ENCODE measurements around the gene GIPR.
"Not testable (repeated sequence)": the region's sequence is repeated elsewhere in the genome, so short reads cannot be mapped to it uniquely, and the experiment has no call there.

Gene GIPR, protein sequence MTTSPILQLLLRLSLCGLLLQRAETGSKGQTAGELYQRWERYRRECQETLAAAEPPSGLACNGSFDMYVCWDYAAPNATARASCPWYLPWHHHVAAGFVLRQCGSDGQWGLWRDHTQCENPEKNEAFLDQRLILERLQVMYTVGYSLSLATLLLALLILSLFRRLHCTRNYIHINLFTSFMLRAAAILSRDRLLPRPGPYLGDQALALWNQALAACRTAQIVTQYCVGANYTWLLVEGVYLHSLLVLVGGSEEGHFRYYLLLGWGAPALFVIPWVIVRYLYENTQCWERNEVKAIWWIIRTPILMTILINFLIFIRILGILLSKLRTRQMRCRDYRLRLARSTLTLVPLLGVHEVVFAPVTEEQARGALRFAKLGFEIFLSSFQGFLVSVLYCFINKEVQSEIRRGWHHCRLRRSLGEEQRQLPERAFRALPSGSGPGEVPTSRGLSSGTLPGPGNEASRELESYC

GRCh38 chr19:45667620-45668341, at the start of gene GIPR:
GIPR (plus strand) TSS chr19:45668221; CDS start chr19:45669521, 1,300 bp downstream.
- peak in 1 of 2 donors; percentile 72 for DNase-seq (ENCODE audit: extremely low read depth in 1 of 2, low read depth in 1 of 2)

DNA sequence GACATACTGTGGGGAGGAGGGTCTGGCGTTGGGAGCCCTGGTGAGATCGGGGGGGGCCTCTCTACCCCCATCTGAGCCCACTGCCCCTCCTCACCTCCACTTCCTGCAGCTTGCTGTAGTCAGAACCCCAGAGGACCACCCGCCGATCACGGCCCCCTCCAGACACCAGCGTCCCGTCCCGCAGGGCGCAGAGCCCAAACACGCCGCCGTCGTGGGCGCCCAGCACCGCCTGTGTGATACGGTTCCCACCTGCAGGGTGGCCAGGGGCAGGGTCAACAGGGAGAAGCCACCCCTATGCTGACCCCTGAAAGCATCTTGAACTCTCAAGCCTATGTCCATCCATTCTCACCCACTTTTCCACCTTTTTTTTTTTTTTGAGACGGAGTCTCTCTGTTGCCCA, 46.6 kb upstream of the GIPR start:
- no peak for DNase-seq (ENCODE audit: extremely low read depth in 1 of 2, low read depth in 1 of 2)

DNA sequence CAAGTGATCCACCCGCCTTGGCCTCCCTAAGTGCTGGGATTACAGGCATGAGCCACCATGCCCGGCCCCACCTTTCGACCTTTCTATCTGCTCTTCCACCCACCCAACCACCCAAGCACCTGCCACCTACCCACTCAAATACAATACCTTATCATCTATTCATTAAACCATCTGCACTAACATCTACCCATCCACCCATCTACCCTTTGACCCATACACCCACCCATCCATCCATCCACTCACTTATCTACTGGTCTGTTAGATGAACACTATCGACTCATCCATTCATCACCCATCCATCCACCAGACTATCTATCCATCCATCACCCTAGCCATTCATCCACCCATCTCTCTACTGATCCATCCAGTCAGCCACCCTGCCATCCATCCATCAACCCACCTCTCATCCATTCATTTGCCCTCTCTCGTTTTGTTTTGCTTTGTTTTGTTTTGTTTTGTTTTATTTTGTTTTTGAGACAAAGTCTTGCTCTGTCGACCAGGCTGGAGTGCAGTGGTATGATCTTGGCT, 46.0 kb upstream of the GIPR start:
- DNase-seq (ENCODE audit: extremely low read depth in 1 of 2, low read depth in 1 of 2): no peak

DNA sequence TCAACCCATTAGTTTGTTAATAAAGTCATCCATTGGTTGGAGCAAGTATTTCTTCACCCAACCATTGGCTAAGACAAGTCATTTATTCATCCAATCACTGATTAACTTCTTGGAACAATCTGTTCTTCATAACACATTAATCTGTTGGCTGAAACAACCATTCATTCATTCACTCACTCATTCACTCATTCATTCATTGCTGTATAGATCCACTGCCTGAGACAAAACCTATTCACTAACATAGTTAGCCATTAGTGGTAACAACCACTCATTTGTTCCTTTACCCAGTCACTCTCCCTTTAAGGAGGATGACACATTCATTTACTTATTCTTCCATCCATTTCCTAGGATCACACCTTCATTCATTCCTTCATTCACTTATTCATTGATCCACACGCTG, 44.0 kb upstream of the GIPR start:
- no peak for DNase-seq (ENCODE audit: extremely low read depth in 1 of 2, low read depth in 1 of 2)

GRCh38 chr19:45628219-45628618, 39.8 kb upstream of the GIPR start:
- DNase-seq (ENCODE audit: extremely low read depth in 1 of 2, low read depth in 1 of 2): not testable (repeated sequence)

GRCh38 chr19:45629704-45630103, 38.3 kb upstream of the GIPR start:
- no peak for DNase-seq (ENCODE audit: extremely low read depth in 1 of 2, low read depth in 1 of 2)

DNA sequence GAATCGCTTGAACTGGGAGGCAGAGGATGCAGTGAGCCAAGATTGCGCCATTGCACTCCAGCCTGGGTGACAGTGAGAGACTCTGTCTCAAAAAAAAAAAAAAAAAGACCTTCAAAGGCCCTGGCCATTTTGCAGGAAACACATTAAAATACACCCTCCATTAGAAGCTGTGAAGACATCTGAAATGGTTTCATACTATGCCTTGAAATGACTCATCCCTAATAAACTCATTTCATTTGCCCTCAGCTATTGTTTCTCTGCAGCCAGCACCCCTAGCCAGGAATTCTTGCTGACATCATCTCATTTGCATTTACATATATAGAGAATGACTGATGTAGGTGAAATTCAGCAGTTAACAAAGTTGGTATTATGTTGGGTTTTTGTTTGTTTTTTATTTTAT, 37.6 kb upstream of the GIPR start:
- DNase-seq (ENCODE audit: extremely low read depth in 1 of 2, low read depth in 1 of 2): no peak

DNA sequence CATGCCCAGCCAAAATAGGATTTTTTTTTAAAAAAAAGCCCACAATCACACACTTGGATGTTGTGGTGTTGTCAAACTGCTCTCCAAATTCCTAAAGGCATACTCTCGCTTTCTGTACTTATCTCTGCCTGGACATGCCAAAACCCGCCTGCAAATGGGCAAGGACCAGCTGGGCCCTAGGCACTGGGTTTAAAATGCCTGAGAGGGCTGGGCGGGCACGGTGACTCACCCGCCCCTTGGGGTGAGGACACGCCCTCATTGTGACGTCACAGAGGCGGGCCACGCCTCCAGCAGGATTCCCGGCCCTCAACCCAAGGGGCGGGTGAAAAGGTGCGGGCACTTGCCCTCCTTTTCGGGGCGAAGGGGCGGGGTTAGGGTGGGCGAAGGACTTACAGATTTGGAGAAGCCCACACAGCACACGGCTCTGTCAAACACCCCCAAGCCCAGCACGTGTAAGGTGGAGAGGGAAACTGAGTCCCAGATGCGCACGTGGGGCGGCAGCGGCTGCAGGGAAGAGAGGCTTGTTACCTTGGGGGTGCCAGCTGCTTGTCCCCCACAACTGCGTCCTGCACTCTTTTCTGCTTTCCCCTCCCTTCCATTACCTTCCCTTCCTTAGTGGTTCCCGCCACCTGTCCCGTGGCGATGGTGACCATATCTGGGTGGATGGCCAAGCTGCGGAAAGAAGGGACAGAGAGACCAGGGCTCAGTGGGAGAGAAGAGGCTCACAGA, 35.4 kb upstream of the GIPR start:
- DNase-seq (ENCODE audit: extremely low read depth in 1 of 2, low read depth in 1 of 2): peak; percentile 16 to 34

GRCh38 chr19:45636275-45636674, 31.7 kb upstream of the GIPR start:
- DNase-seq (ENCODE audit: extremely low read depth in 1 of 2, low read depth in 1 of 2): no peak

DNA sequence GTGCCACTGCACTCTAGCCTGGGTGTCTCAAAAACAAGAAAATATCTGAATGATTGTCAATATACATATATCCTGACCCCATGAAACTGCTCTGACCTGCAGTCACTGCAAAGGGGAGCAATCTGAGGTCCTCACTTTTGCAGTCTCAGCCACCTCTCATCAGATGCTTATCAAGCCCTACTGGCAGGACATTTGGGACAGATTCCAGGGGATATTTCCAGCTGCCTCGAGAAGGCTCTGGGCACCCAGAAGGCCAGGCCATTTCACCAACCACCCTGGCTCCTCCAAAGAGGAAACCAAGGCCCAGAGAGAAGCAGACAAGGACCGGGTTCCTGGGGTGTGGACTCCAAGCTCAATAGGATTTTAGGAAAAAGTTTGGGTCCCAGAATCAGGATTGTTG, 31.1 kb upstream of the GIPR start:
- no peak for DNase-seq (ENCODE audit: extremely low read depth in 1 of 2, low read depth in 1 of 2)

GRCh38 chr19:45637890-45638667, 29.9 kb upstream of the GIPR start:
- DNase-seq (ENCODE audit: extremely low read depth in 1 of 2, low read depth in 1 of 2): no peak

DNA sequence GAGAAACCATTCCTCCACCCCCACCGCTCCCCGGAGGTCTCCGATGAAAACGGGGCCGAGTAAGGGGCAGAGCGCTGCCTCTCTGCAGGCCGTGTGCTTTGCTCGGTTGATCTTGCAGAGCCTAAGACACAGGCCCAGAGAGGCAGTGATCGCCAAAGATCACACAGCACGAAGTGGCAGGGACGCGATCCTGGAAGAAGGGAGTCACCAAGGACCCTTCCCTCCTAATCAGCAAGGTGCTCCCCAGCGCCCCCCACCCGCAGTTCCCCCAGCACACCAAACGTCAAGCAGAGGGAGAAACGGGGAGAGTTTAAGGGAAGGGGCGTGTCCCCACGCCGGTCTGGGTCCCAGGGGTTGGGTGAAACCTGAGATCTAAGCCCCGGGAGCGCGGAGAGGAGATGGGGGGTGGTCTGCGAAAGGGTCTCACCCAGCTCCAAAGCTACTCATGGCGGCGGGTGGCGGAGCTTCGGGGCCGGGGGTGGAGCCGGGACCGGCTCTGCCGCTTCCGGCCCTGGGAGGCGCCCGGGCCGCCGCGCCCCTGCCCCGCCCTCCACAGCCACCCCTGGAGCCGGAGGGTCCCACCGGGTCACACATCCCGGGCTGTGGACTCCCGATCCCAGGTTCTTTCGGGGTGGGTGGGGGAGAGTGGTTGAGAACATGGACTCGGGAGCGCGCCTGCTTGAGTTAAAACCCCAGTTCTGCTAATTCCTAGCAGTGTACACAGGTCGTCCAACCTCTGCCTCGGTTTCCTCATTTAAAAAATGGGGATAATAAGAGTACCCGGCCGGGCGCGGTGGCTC, 28.9 kb upstream of the GIPR start, which contains the start of gene EML2:
EML2 (minus strand) TSS at position 468 of the 800 bp plus-strand sequence; CDS start at position 447, 21 bp downstream.
- DNase-seq (ENCODE audit: extremely low read depth in 1 of 2, low read depth in 1 of 2): peak in 1 of 2 donors; percentile 32

DNA sequence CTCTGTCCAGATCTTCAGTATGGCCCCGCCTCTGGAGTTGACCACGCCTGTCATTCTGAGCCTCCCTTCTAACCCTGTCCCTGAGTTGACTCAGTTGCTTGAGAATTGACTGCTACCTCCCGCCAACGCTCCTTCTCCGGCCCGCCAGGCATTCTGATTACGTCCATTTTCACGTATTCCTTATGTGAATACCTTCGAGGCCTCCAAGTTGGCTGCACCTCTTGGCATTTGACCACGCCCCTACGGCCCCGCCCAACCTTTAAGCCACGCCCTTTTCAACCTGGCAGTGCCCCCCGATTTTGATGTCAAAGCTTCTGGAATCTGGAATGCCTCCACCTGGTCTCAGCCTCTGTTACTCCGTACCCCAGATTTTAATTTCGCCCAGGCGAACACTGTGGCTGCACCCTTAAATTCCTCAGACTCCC, 27.2 kb upstream of the GIPR start:
- DNase-seq (ENCODE audit: extremely low read depth in 1 of 2, low read depth in 1 of 2): peak; percentile 34 to 47

- peak; percentile 75 to 92 for DNase-seq (ENCODE audit: extremely low read depth in 1 of 2, low read depth in 1 of 2)
These were observed 26.5 kb upstream of the GIPR start for GRCh38 chr19:45641274-45642105.

DNA sequence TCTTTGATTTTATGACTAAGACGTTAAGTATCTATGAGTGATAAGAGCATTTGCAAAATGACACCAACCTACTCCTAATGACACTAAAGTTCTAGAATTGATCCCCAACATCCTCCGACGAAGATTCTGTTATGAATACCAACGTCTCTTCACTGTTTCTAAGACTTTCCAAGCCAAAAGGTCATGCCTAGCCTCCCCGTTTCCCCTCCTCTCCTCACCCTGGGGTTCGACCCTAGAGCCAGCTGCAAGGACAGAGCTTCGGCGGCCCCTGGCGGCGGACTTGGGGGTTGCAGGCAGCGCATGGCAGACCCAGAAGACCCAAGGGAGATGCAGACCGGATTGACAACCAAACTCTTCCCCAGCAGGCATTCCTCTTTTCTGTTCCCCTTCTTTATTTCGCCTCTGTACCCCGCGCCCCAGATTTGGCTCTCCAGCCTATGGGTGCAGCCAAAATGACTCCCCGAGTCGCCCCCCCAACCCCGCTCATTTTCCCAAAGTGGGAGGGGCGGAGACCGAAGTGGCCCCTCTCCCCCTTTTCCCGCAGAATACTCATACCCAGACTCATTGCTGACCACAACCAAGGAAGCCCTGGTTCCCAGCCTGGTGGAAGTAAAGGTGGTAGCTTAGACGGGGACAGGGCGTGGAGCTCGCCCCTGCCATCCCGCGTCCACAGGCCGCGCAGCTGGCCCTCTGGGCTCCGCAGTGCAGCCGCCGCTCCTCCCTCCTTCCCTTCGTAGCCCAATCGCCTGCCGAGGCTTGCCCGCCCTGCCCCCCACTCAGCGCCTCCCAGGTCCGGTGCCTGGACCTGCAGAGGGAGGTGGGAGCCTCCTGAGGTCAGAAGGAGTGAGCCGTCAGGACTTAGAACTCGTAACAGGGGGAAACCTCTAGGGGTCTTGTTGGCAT, 24.7 kb upstream of the GIPR start:
- peak; percentile 87 to 93 for DNase-seq (ENCODE audit: extremely low read depth in 1 of 2, low read depth in 1 of 2)

DNA sequence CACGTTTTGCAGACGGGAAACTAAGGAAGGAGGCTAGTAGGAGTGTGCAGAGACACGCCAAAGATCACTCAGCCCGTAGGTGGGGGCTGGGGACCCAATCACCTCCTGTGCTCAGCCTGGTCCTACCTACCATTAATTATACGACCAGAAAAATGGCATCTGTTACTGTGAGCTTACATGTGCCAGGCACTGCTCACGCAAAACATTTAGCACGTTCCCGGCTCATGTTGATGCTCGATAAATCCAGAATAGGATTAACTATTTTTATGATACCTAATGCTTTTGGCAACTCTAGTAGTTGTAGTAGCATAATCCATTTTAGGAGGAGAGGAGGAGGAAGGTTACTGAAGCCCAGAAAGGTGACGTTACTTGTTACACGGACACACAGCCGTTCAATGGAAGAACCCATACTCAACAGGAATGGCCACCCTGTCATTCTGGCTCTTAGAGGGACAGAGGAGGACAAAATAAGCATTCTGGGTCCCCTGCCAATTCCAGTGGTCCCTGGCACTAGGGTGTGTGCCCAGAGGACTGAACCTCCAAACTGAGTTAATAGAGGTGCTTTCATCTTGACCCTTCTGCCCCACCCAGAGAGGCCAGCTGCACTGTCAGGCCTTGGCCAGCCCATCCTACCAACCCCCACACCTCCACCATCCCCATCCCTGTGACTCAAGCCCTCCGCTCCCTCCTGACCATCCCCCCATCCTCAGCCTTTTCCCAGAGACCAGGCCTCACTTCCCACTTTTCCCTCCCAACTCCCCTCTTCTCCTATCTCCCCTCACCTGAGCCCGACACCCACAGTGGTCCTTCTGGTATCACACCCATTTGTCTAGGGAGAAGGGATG, 23.9 kb upstream of the GIPR start:
- no peak for DNase-seq (ENCODE audit: extremely low read depth in 1 of 2, low read depth in 1 of 2)
